ENCODE measurements around the gene CXCR6.

CXCR6 gene

GRCh38 chr3:45949432-45949831, 6.2 kb downstream of the CXCR6 start:
- DNase-seq (ENCODE audit: low spot score) = no peak

GRCh38 chr3:45950131-45950530, 6.9 kb downstream of the CXCR6 start:
- DNase-seq (ENCODE audit: low spot score) = no peak

GRCh38 chr3:45950686-45951600, 7.7 kb downstream of the CXCR6 start:
- DNase-seq (ENCODE audit: low spot score) = no peak

GRCh38 chr3:45951946-45952345, 8.7 kb downstream of the CXCR6 start:
- DNase-seq (ENCODE audit: low spot score) = no peak

GRCh38 chr3:45952456-45952855, 9.2 kb downstream of the CXCR6 start:
- DNase-seq (ENCODE audit: low spot score) = no peak

GRCh38 chr3:45953536-45953935, 10.3 kb downstream of the CXCR6 start:
- DNase-seq (ENCODE audit: low spot score) = no peak

- DNase-seq (ENCODE audit: low spot score) = no peak
Observed at GRCh38 chr3:45954306-45954705, 11.0 kb downstream of the CXCR6 start.

GRCh38 chr3:45955017-45955647, 11.9 kb downstream of the CXCR6 start:
- no peak for DNase-seq (ENCODE audit: low spot score)

GRCh38 chr3:45955706-45956105, 12.4 kb downstream of the CXCR6 start:
- no peak for DNase-seq (ENCODE audit: low spot score)

- no peak for DNase-seq (ENCODE audit: low spot score)
Observed at GRCh38 chr3:45957586-45957985, 14.3 kb downstream of the CXCR6 start.

- DNase-seq (ENCODE audit: low spot score) = no peak
Observed at GRCh38 chr3:45958321-45958791, 15.1 kb downstream of the CXCR6 start.

GRCh38 chr3:45959201-45959600, 15.9 kb downstream of the CXCR6 start:
- no peak for DNase-seq (ENCODE audit: low spot score)

GRCh38 chr3:45960289-45960688, 17.0 kb downstream of the CXCR6 start:
- DNase-seq (ENCODE audit: low spot score) = no peak

GRCh38 chr3:45962033-45962432, 18.8 kb downstream of the CXCR6 start:
- no peak for DNase-seq (ENCODE audit: low spot score)

- no peak for DNase-seq (ENCODE audit: low spot score)
Observed at GRCh38 chr3:45964139-45964538, 20.9 kb downstream of the CXCR6 start.

GRCh38 chr3:45965253-45965652, 22.0 kb downstream of the CXCR6 start:
- no peak for DNase-seq (ENCODE audit: low spot score)

- no peak for DNase-seq (ENCODE audit: low spot score)
Observed at GRCh38 chr3:45965653-45966052, 22.4 kb downstream of the CXCR6 start.

GRCh38 chr3:45966371-45966791, 23.1 kb downstream of the CXCR6 start:
- DNase-seq (ENCODE audit: low spot score) = no peak

- no peak for DNase-seq (ENCODE audit: low spot score)
Observed at GRCh38 chr3:45966950-45967640, 23.8 kb downstream of the CXCR6 start.

- DNase-seq (ENCODE audit: low spot score) = no peak
Observed at GRCh38 chr3:45967724-45968123, 24.5 kb downstream of the CXCR6 start.

GRCh38 chr3:45968149-45968548, 24.9 kb downstream of the CXCR6 start:
- no peak for DNase-seq (ENCODE audit: low spot score)

GRCh38 chr3:45968706-45969105, 25.4 kb downstream of the CXCR6 start:
- DNase-seq (ENCODE audit: low spot score) = no peak

- no peak for DNase-seq (ENCODE audit: low spot score)
Observed at GRCh38 chr3:45969116-45969515, 25.9 kb downstream of the CXCR6 start.

Measured in NAMALWA (cell line).